ENCODE measurements around the gene LRP1B. TPM values are rescaled to one million over a fixed set of nuclear protein-coding genes. Genes with fewer than 3 reads are reported as not detected.

LRP1B gene
- total RNA-seq, 1 experiment from 2014 or later, result 0.17 TPM

- DNase-seq, result no peak
- Histone ChIP-seq H3K27me3 (ENCODE audit: control insufficient read depth, insufficient read depth, low read length) (no peaks in the 10 kb centered on the region), H3K36me3 (replicated peaks; ENCODE audit: control insufficient read depth, insufficient read depth, low read length) (no peaks in the 10 kb centered on the region), H3K4me3 (ENCODE audit: insufficient read depth, low read depth, low read length) (no peak overlapping the region)
These were observed 1502.9 kb downstream of the LRP1B start for GRCh38 chr2:140627885-140628284.

GRCh38 chr2:140627136-140627535 lies 1503.7 kb downstream of the LRP1B start:
- Histone ChIP-seq H3K27me3 (ENCODE audit: control insufficient read depth, insufficient read depth, low read length) (no peaks in the 10 kb centered on the region), H3K36me3 (replicated peaks; ENCODE audit: control insufficient read depth, insufficient read depth, low read length) (no peaks in the 10 kb centered on the region), H3K4me3 (ENCODE audit: insufficient read depth, low read depth, low read length) (no peak overlapping the region)
- DNase-seq, result no peak

DNA sequence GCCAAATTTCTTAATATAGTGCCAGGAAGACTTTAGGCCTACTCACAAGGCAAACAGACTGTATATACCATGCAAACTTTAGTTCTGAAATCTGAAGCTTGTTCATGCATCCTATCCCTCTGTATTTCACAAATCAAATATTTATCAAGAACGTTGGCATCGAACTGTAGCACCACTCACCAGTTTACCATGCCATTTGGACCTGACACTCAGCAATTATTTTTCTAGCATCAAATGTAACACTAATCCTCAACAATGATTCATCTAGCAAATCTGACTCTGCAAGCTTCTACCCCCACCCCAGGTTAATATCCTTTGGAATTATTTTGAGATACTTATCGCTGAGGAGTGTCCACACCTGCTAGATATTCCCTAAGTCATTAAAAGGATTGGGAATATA lies 1506.6 kb downstream of the LRP1B start:
- H3K4me3 ChIP-seq (ENCODE audit: insufficient read depth, low read depth, low read length), result no peak overlapping the region
- no peaks in the 10 kb centered on the region for H3K27me3 ChIP-seq (ENCODE audit: control insufficient read depth, insufficient read depth, low read length)
- DNase-seq, result no peak
- H3K36me3 ChIP-seq (replicated peaks; ENCODE audit: control insufficient read depth, insufficient read depth, low read length), result no peaks in the 10 kb centered on the region

DNA sequence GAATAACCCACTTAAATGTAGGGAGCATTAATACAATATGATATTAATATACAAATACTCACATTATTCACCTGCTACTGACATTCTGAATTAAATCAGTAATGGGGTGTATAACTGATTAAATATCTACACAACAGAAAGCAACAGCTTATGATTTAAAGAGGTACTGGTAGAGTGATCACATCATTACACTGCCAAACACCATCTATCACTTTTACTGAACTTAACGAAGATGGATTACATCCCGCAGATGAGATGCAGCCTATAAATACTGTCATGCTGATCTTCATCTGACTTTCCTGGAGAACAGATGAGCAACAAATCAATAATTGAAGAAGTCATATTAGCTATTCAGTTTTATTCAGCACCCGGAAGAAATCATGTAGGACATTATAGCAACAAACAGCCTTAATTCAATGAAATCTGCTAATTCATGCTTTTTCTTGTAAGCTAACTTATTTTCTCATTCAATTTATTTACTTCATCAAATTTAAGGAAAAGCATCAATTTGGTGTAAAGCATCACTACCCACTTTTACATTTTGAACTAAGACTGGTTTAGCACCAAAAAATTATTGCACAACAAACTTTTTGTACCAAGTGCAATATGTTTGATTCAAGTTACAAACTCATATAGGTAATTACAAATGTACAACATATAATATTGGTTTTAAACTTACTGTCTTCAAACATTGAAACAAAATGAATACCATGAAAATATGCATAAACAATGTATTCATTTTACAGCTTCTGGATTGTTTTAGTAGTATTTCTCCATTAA lies 1509.0 kb downstream of the LRP1B start:
- H3K27me3 ChIP-seq (ENCODE audit: control insufficient read depth, insufficient read depth, low read length), result no peaks in the 10 kb centered on the region
- DNase-seq, result no peak
- H3K4me3 ChIP-seq (ENCODE audit: insufficient read depth, low read depth, low read length), result no peak overlapping the region
- no peaks in the 10 kb centered on the region for H3K36me3 ChIP-seq (replicated peaks; ENCODE audit: control insufficient read depth, insufficient read depth, low read length)

DNA sequence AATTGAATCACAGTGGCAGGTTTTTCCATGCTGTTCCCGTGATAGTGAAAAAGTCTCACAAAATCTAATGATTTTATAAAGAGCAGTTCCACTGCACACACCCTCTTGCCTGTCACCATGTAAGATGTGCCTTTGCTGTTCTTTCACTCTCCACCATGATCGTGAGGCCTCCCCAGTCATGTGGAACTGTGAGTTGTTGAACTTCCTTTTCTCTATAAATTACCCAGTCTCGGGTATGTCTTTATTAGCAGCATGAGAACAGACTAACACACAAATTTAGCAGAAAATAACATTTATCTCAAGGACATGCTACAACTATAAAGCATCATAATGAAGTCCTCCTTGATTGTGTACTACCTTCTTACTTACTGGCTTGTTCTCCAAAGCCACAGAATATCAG lies 1526.0 kb downstream of the LRP1B start:
- no peaks in the 10 kb centered on the region for H3K27me3 ChIP-seq (ENCODE audit: control insufficient read depth, insufficient read depth, low read length)
- no peaks in the 10 kb centered on the region for H3K36me3 ChIP-seq (replicated peaks; ENCODE audit: control insufficient read depth, insufficient read depth, low read length)
- no peak for DNase-seq
- no peak overlapping the region for H3K4me3 ChIP-seq (ENCODE audit: insufficient read depth, low read depth, low read length)

- no peak for DNase-seq
- Histone ChIP-seq H3K36me3 (replicated peaks; ENCODE audit: control insufficient read depth, insufficient read depth, low read length) (no peaks in the 10 kb centered on the region), H3K4me3 (ENCODE audit: insufficient read depth, low read depth, low read length) (no peak overlapping the region), H3K27me3 (ENCODE audit: control insufficient read depth, insufficient read depth, low read length) (no peaks in the 10 kb centered on the region)
These were observed 1526.7 kb downstream of the LRP1B start for GRCh38 chr2:140604096-140604495.

GRCh38 chr2:140603416-140603815 lies 1527.4 kb downstream of the LRP1B start:
- Histone ChIP-seq H3K27me3 (ENCODE audit: control insufficient read depth, insufficient read depth, low read length) (no peaks in the 10 kb centered on the region), H3K4me3 (ENCODE audit: insufficient read depth, low read depth, low read length) (no peak overlapping the region), H3K36me3 (replicated peaks; ENCODE audit: control insufficient read depth, insufficient read depth, low read length) (no peaks in the 10 kb centered on the region)
- DNase-seq, result no peak

DNA sequence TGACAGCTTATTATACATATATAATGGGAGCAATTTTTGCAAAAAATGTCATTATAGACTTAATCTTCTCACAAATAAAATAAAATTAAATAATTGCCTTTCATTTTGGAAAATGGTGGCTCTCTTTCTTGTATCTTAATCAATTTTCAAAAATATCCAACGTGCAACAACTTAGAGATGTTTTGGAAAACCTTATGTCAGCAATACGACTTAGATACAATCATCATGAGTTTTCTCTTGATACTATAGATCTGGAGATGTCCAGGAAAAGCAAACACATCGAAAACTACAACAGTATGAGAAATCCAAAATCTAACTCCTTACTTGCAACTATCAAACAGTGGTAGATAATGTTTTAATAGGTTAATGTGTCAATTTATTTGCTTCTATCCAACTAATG lies 1529.0 kb downstream of the LRP1B start:
- no peaks in the 10 kb centered on the region for H3K36me3 ChIP-seq (replicated peaks; ENCODE audit: control insufficient read depth, insufficient read depth, low read length)
- H3K27me3 ChIP-seq (ENCODE audit: control insufficient read depth, insufficient read depth, low read length), result no peaks in the 10 kb centered on the region
- H3K4me3 ChIP-seq (ENCODE audit: insufficient read depth, low read depth, low read length), result no peak overlapping the region
- no peak for DNase-seq

DNA sequence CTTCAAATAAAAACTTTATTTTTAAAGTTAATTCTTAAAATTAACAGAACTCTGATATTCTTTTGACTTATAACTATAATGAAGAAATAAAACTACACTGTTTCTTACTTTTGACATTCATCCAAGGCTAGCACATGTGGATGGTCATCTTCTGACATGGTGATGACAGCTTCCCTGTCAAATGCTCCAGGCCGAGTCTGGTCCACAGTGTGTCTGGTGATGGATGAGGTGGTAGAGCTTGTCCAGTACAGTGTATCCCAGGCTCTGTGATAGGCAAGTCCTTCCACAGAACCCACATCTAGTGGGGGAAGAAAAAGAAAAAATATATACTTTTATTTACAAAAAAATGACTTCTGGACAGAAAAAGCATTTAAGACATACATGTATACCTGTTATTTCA lies 1529.5 kb downstream of the LRP1B start:
- H3K36me3 ChIP-seq (replicated peaks; ENCODE audit: control insufficient read depth, insufficient read depth, low read length), result no peaks in the 10 kb centered on the region
- H3K27me3 ChIP-seq (ENCODE audit: control insufficient read depth, insufficient read depth, low read length), result no peaks in the 10 kb centered on the region
- no peak for DNase-seq
- H3K4me3 ChIP-seq (ENCODE audit: insufficient read depth, low read depth, low read length), result no peak overlapping the region

DNA sequence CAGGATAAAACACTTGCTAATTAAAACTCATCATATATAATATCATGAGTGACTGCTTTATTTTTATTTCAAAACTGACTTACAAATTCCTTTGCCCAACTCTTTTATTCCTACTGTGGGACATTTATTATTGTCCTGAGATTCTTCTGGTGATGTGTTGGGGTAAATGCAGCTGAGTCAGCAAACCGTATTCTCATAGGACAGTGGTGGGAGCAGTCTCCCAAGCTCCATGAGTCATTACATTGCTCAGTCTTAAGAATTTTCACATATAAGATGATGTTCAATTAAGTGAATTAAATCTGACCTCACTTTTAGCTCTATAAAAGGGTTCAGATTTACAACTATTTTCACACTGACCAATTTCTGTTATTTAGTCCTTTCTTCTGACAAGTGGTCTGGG lies 1530.7 kb downstream of the LRP1B start:
- Histone ChIP-seq H3K36me3 (replicated peaks; ENCODE audit: control insufficient read depth, insufficient read depth, low read length) (no peaks in the 10 kb centered on the region), H3K27me3 (ENCODE audit: control insufficient read depth, insufficient read depth, low read length) (no peaks in the 10 kb centered on the region), H3K4me3 (ENCODE audit: insufficient read depth, low read depth, low read length) (no peak overlapping the region)
- no peak for DNase-seq

DNA sequence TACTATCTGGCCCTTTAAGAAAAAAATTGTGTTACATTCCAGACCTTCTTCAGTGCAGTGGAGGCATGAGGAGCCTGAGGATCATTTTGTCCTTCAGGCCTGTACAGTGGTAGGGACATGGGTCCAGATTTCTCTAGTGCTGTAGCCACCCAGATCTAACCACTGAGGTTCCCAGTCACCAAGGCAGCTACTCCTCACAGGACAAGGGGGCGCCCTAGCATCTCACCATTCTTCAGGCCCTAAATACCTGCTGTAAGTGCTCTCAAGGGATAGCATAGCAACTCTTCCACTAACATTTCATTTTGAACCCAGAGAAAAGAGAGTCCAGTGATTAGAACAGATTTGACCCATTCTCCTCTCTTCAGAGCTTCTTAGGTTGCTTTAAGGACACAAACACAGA lies 1533.0 kb downstream of the LRP1B start:
- no peaks in the 10 kb centered on the region for H3K27me3 ChIP-seq (ENCODE audit: control insufficient read depth, insufficient read depth, low read length)
- H3K36me3 ChIP-seq (replicated peaks; ENCODE audit: control insufficient read depth, insufficient read depth, low read length), result no peaks in the 10 kb centered on the region
- peak; percentile 3 for DNase-seq
- no peak overlapping the region for H3K4me3 ChIP-seq (ENCODE audit: insufficient read depth, low read depth, low read length)

- DNase-seq, result no peak
- Histone ChIP-seq H3K4me3 (ENCODE audit: insufficient read depth, low read depth, low read length) (no peak overlapping the region), H3K36me3 (replicated peaks; ENCODE audit: control insufficient read depth, insufficient read depth, low read length) (no peaks in the 10 kb centered on the region), H3K27me3 (ENCODE audit: control insufficient read depth, insufficient read depth, low read length) (no peaks in the 10 kb centered on the region)
These were observed 1533.6 kb downstream of the LRP1B start for GRCh38 chr2:140597205-140597604.

GRCh38 chr2:140596447-140596846 lies 1534.4 kb downstream of the LRP1B start:
- H3K27me3 ChIP-seq (ENCODE audit: control insufficient read depth, insufficient read depth, low read length), result no peaks in the 10 kb centered on the region
- no peak overlapping the region for H3K4me3 ChIP-seq (ENCODE audit: insufficient read depth, low read depth, low read length)
- no peak for DNase-seq
- H3K36me3 ChIP-seq (replicated peaks; ENCODE audit: control insufficient read depth, insufficient read depth, low read length), result no peaks in the 10 kb centered on the region

DNA sequence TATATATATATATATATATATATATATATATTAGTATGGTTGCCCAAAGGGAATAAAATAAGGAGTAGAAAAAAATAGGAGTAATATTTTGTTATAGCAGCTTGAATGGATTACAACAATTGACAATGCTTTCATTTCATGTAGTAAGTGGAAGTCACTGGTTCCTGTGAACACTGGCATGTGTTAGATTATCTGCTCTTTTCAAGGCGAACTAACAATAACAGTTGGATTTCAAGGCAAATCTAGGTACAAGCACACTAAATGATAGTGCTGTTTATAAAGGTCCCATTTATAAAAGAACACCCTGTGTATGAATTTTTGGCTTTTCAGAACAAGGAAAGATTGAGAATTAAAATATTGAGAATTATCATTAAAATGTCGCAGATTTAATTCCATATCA lies 1535.7 kb downstream of the LRP1B start:
- H3K27me3 ChIP-seq (ENCODE audit: control insufficient read depth, insufficient read depth, low read length), result no peaks in the 10 kb centered on the region
- no peaks in the 10 kb centered on the region for H3K36me3 ChIP-seq (replicated peaks; ENCODE audit: control insufficient read depth, insufficient read depth, low read length)
- DNase-seq, result no peak
- no peak overlapping the region for H3K4me3 ChIP-seq (ENCODE audit: insufficient read depth, low read depth, low read length)

GRCh38 chr2:140593132-140593531 lies 1537.7 kb downstream of the LRP1B start:
- DNase-seq, result no peak
- no peaks in the 10 kb centered on the region for H3K27me3 ChIP-seq (ENCODE audit: control insufficient read depth, insufficient read depth, low read length)
- H3K36me3 ChIP-seq (replicated peaks; ENCODE audit: control insufficient read depth, insufficient read depth, low read length), result no peaks in the 10 kb centered on the region
- H3K4me3 ChIP-seq (ENCODE audit: insufficient read depth, low read depth, low read length), result no peak overlapping the region

DNA sequence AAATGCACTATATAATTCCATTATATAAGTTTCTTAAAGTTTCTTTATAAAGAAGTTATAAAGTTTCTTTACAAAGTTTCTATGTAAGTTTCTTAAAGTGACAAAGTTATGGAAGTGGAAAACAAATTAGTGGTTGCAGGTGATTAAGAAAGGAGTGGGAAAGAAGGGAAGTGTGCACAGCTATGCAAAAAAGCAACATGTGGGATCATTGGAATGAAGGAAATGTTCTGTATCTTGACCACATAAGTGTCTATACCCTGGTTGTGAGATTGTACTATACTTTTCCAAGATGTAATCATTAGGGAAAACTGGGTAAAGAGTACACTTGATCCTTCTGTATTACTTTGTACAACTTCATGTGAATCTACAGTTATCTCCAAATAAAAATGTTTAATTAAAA lies 1541.1 kb downstream of the LRP1B start:
- no peak for DNase-seq
- H3K27me3 ChIP-seq (ENCODE audit: control insufficient read depth, insufficient read depth, low read length), result no peaks in the 10 kb centered on the region
- no peaks in the 10 kb centered on the region for H3K36me3 ChIP-seq (replicated peaks; ENCODE audit: control insufficient read depth, insufficient read depth, low read length)
- no peak overlapping the region for H3K4me3 ChIP-seq (ENCODE audit: insufficient read depth, low read depth, low read length)

Measured in H7 (cell line).